ENCODE results near the gene SLC35C1.
A peak's percentile ranks its signal among the peaks of the same experiment; 100 is the strongest.

Gene SLC35C1

DNA sequence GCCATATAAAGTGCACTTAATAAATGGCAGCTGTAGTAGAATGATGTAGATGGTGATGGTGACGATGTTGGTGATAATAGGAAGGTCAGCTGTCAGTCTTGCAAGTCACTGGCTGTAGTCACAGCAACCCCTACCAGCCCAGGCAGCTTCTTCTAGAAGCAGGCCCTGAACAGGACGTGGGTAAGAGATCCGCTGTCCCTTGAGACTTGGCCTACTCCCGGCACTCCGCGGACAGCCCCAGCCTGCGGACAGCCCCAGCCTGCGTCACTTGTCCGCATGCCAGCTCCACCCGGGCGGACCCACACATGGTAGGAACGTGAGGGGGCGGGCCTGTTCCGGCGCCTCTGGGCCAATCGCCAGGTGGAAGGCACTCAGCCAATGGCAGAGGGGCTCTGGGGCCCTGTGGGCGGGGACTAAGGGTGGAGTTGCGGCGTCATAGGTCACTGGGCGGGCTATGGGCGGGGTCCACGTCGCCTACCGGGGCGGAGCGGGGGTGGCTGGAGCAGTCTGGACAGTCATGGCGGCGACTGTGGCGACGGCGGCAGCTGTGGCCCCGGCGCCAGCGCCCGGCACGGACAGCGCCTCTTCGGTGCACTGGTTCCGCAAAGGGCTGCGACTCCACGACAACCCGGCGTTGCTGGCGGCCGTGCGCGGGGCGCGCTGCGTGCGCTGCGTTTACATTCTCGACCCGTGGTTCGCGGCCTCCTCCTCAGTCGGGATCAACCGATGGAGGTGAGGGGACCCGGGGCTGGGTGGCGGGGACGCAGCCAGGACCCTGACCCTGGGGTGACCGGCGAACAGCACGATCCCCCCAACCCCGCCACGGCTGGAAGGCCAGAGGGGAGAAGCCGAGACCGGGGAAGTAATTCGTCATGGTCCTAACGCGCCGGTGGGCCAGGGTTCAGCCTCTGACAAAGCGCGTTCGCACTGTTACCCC lies 42.3 kb downstream of the SLC35C1 start, which contains the start of gene CRY2:
TSS of gene CRY2 (plus strand) at position 502 of the 937 bp plus-strand sequence. CDS start at position 518, 16 bp downstream.
- DNase-seq (ENCODE audit: low read depth), result peak; percentile 98

DNA sequence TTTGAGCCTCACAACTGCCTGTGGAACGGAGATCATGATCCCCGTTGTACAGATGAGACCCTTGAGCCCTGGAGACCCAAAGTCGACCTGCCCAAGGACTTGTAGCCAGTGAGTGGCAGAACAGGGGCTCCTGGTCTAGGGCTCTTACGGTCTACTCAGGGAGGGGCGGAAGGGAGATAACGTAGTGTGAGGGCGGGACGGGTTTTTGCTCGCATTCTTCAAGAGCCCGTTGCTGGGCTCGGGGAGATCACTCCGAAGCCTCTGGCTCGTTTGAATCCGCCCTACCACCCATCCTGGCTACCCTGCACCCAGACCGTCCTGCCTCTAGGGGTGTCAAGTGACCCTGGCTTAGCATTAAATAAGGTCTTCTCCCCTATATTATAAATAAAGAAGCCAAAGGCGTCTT lies 43.0 kb downstream of the SLC35C1 start:
- DNase-seq (ENCODE audit: low read depth), result peak; percentile 38

DNA sequence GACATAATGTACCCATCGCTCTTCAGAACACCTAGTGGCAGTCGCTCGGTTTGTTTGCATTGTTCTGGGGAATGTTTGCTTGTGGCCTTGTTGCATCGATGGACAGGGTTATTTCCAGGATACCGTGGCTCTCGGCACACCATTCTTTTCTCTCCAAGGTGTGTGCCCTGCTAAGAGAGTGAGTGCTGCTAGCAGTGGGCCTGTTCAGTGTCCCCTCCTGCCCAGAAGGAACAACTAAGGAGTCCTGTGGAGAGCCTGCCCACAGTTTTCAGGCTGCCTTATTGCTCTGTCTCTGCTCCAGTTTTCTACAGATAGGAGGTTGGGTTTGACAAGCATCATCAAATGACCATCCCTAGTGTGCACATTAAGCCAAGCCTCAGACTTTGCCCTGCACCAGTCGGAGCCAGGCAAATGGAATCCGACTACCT lies 43.7 kb downstream of the SLC35C1 start:
- no peak for DNase-seq (ENCODE audit: low read depth)

DNA sequence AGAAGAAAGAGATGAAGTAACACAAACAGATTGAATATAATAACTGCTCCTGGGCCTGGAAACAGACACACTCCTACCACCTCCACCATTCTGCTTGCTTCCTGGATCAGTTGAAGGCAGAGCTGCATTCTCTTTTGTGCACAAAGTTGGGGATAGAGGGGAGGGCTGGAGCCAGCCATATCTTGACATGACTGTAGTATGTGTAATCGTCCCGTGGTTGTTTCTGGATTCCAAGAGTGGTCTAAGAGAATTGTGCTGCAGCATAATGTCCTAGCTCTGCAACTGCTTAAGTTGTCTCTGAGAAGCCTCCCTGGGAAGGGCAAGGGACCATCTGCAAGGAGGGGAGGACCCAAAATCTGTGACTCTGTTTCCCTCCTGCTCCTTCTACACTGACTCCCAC lies 45.5 kb downstream of the SLC35C1 start:
- no peak for DNase-seq (ENCODE audit: low read depth)

DNA sequence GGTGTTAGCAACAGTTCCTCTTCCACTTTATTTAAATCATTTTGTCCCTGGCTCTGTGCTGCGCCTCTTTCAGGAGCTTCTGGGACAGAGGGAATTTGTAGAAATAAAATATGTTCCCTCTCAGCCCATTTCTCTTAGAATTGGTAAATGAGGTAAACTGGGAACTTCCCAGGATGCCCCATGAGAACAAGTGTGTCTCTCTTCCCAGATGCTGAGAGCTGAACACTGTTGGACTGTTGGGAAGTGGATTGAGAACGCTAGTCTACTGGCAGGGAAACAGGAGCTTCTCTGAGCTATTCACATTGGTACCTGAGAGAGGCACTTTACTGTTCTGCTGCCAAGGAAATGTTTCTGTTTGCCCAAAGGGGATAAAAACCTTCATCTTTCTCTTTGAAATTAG lies 46.3 kb downstream of the SLC35C1 start:
- no peak for DNase-seq (ENCODE audit: low read depth)

DNA sequence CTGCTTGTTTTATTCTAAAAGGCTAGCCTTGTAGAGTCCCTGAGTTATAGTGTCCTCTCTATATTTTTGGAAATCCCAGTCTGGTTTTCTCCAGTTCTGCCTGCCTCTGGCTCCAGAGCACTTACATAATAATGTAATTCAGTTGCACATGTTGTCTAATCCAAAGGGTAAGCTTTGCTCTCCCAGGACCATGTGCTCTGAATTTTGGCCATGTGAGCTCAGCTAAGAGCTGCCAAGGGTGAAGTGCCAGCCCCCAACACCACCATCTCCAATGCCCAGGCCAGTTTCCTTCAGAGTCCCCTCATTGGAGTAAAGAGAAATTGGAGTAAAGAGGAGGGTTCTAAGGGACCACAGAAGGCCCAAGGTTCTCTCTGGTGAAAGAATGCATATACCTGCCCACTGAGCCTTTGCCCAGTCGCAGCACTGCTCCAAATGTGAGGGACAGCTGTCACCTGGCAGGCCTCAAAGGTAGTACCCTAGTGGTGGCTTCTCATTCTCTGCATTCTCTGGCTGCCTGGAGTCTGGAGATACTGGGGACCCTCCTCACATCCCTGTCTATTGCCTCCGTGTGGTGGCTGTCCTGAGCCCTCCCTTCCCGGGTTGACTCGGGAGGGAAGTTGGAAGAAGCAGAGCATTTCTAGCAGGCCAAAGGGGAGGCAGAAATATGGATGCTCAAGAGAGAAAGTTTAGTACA lies 47.2 kb downstream of the SLC35C1 start:
- no peak for DNase-seq (ENCODE audit: low read depth)

DNA sequence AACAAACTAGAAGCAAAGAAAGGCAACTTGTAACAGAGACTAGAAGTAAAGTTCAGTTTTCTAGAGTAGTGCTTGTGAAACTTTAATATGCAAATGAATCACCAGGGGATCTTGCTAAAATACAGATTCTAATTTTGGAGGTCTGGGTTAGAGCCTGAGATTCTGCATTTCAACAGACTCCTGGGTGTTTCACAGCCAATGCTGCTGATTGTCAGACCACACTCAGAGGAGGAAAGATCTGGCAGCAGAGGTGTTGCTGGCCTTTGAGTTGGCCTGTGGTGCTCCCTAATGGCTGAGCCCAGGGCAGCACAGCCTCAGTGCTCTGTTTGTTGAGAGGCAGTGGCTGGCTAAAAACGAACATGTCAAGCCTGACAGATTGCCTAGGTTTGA lies 47.8 kb downstream of the SLC35C1 start:
- DNase-seq (ENCODE audit: low read depth), result no peak

DNA sequence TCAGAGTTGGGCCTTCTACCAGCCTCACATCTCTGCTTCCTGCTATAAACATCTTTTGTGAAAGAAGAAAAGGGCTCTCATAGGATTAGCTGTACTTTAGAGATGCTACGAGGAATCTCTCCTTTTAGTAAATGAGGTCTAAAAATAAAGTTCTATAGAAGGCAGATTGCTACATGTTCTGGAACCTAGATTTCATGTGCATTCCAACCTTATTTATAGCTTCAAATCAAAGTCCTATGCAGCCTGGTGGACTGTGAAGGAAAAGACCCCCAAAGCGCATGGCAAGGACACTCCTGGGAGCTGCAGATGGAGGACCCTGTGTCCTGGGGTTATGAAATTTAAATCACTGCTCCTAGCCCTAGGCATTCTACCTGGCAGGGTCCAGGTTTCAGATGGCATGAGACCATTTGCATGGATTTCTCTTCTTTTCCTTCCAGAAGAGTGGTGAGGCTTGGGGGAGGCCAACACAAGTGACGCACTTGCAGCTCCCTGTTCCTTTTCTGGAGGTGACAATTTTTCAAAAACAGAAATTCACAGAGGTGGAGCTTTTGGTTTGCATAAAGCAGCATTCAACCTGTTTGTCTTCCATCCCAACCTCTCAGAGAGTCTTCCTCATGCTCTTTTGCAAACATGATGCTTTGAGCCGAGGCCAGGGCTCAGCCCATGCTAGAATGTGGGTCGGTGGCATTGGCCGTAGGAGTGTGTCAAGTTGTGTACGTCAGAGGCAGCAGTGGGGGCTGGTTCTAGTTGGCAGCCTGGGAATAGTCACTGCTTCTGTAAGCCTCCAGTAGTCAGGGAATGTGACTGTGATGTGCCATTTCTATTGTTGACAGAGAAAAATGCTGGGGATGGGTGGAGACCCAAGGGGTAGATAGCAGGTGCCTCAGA lies 48.6 kb downstream of the SLC35C1 start:
- no peak for DNase-seq (ENCODE audit: low read depth)

DNA sequence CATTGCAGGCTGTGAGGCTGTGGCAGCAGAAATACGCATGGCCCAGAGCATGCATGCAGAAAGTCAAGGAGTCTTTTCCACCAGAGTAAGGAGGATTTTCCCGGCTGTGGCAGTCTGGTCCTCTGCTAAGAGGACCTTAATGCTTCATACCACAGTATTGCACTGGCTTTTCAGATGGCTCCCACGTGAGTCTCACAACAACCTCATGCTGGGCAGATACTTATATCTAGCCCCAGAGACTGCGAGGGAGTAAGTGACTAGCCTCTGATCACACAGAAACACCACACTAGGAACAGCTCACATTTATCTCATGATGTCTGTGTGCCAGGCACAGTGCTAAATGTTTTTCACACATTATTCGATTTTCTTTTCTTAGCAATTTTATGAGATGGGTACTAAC lies 50.4 kb downstream of the SLC35C1 start:
- no peak for DNase-seq (ENCODE audit: low read depth)

DNA sequence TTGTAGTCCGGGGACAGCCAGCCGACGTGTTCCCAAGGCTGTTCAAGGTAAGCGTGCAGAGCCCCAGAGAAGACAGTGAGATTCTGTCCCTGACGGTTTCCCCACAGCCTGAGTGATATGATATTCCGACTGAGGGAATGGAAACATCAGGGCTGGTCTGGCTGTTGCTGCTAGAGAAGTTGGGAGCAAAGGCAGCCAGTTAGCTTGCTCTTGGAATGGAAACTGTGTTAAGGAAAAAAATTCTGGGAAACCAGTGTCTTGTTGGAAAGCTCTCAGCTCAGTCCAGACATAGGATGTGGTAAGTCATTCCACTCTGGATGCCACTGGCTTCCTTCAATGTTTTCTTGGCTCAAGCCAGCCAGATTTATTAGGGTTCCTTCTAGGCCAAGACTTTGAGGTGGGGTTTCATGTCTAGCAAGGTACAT lies 51.1 kb downstream of the SLC35C1 start:
- DNase-seq (ENCODE audit: low read depth), result no peak

DNA sequence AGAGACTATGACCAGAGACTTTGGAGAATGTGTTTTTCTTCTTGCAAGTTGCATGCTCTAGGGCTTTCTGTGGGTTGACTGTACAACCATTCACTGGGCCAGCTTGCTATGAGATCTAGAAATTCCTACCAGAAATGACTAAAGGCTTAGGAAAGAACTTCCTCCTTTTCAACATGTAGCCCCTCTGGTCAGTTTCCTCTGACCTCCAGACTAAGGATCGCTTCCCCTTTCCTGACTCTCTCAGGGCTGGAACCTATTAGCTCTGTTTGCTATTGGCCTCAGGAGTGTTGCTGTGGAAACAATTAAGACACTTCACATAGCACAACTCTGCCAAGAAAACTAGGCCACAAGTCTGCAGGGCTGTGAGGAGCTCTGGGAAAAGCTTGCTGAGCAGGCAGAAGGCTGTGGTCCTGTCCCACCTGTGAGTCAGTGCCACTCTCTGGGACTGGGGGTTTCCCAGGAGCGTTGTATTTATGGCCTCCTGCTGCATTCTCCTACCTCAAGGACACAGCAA lies 53.1 kb downstream of the SLC35C1 start:
- DNase-seq (ENCODE audit: low read depth), result peak; percentile 97

DNA sequence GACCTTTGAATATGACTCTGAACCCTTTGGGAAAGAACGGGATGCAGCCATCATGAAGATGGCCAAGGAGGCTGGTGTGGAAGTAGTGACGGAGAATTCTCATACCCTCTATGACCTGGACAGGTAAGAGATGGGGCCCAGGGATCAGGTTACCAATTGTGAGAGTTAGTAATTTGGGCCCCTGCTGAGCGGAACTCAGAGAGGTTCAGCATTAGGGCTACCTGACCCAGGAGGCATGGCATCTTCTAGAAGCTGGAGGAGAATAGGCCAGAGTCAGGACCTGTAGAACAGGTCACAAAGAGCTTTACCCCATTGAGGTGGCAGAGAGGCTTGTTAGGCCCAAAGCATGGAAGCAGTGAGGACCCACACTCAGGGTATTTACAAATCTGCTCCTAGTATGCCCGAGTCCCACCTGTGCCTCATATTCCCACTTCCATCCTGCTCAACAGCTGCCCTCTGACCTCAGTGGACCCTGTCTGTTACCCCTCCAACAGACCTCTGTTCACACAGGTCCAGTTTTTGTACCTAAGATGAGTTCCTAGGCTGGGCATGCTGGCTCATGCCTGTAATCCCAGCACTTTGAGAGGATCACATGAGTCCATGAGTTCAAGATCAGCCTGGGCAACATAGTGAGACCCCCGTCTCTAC lies 53.9 kb downstream of the SLC35C1 start:
- no peak for DNase-seq (ENCODE audit: low read depth)

DNA sequence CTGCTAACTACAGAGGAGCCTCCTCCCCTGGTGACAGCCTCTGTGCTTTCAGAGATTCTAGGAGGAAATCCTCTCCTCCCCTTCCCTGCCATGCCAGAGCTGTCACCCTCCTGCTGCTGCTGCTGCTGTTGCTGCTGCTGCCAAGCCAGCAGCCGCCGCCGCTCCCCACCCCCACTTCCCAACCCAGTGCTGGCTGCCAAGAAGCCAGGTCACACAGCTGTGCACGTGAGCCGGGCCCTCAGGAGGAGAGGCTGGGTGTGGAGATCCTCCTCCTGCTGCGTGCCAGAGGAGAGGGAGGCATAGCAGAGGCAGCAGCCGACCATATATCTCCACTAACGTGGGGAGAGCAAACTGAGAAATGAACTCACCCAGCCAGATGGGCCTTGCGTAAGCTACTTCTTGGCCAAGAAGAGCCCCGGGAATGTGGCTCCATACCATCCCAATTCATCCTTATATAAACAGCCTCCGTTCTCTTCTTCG lies 54.8 kb downstream of the SLC35C1 start:
- DNase-seq (ENCODE audit: low read depth), result peak; percentile 99

DNA sequence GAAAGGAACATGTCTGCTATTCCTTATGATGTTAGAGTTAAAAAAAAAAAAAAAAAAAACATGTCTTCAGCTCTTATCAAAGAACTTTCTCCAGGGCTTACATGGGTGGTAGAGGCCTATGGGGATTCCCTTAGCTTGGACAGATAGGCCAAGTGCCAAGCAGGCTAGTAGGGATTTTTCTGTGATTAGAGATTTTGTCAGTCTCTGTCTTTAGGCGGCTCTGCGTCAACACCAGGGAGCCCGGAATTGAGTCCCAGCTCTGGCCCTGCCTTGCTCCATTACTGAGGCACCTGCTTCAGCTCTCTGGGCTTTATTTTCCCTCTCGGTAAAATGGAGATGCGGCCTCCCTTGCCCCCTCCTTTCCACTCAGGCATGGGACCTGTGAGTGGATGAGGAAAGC lies 55.4 kb downstream of the SLC35C1 start:
- no peak for DNase-seq (ENCODE audit: low read depth)

DNA sequence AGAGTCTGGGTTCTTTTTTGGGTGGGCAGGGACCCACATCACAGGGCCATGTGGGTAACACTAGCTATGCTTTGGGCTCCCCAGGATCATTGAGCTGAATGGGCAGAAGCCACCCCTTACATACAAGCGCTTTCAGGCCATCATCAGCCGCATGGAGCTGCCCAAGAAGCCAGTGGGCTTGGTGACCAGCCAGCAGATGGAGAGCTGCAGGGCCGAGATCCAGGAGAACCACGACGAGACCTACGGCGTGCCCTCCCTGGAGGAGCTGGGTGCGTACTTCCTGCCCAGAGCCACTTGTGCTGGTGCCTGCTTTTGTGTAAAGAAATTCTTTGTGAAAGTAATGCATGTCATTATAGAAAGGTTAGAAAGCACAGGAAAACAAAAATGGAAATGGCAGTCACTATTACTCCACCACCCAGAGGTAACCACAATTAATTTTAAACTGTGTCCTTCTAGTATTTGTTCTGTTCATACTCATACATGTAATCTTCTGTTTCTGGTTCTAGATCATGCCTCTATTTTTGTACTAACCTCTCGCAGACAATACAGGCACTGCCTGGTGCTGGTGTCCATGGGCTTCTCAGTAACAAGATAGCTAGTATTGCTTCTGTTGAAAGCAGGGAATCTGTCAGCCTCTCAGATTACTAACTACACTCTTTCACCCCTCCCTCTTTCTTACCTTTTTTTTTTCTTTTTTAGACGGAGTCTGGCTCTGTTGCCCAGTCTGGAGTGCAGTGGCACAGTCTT lies 56.0 kb downstream of the SLC35C1 start:
- DNase-seq (ENCODE audit: low read depth), result no peak

All from fibroblast of the conjunctiva (primary cell).